Keratinocyte (primary cell): ENCODE measurements around the gene KLHL22. TPM values are rescaled to one million over a fixed set of nuclear protein-coding genes. Genes with fewer than 3 reads are reported as not detected.
A peak's percentile ranks its signal among the peaks of the same experiment; 100 is the strongest.

ENCODE experiments used
- DNase-seq: peaks from one replicate; pipeline ENCODE4 v3.0.0-alpha.2; 2011; ENCODE audit warnings: low read depth, missing footprints, low spot score
- FAIRE-seq: peaks from 2 replicates; lab custom pipeline; 2011; peaks lifted over from hg19 to GRCh38; lab: Jason Lieb, UNC
- H2AFZ ChIP-seq: 2 replicates; pipeline ENCODE4 v1.6.0; 2012; ENCODE audit warnings: low read length, control low read depth, inconsistent platforms; ENCODE audit not compliant: control insufficient read depth
- H3K27ac ChIP-seq: 2 replicates; pipeline ENCODE4 v1.5.1; 2011; ENCODE audit warnings: low read length; ENCODE audit not compliant: control insufficient read depth, insufficient read depth
- H3K27me3 ChIP-seq: 3 replicates; pipeline ENCODE4 v1.6.0; 2011; ENCODE audit warnings: low read length; ENCODE audit not compliant: control insufficient read depth, insufficient read depth; ENCODE audit errors: extremely low read depth
- H3K36me3 ChIP-seq, 2 experiments: 2 replicates in 1 of 2; 3 replicates in 1 of 2; pipeline ENCODE4 v1.5.1; 2011; ENCODE audit warnings: low read length in 2 of 2, mild to moderate bottlenecking in 1 of 2; ENCODE audit not compliant: control insufficient read depth in 2 of 2, insufficient read depth in 2 of 2; ENCODE audit errors: extremely low read depth in 1 of 2
- H3K4me1 ChIP-seq: 3 replicates; pipeline ENCODE4 v1.5.1; 2011; ENCODE audit warnings: low read length; ENCODE audit not compliant: control insufficient read depth, insufficient read depth; ENCODE audit errors: extremely low read depth
- H3K4me2 ChIP-seq: 3 replicates; pipeline ENCODE4 v1.6.0; 2011; ENCODE audit warnings: low read depth, low read length; ENCODE audit not compliant: control insufficient read depth, insufficient read depth; ENCODE audit errors: extremely low read depth
- H3K4me3 ChIP-seq, 3 experiments: fragments of 200-600 bp in 1 of 3; sonication (generic) in 1 of 3; 2 replicates in 2 of 3; 3 replicates in 1 of 3; pipeline ENCODE4 v1.5.1; 2011 to 2016; ENCODE audit warnings: low read length in 3 of 3, mild to moderate bottlenecking in 3 of 3, control low read depth in 2 of 3, inconsistent platforms in 1 of 3, low read depth in 1 of 3, mixed read lengths in 1 of 3, mixed run types in 1 of 3, moderate library complexity in 1 of 3; ENCODE audit not compliant: control insufficient read depth in 2 of 3, insufficient read depth in 2 of 3; ENCODE audit errors: extremely low read depth in 1 of 3
- H3K79me2 ChIP-seq: 2 replicates; pipeline ENCODE4 v1.6.0; 2012; ENCODE audit warnings: low read length; ENCODE audit not compliant: control insufficient read depth, insufficient read depth
- H3K9ac ChIP-seq: 3 replicates; pipeline ENCODE4 v1.6.0; 2011; ENCODE audit warnings: low read length; ENCODE audit not compliant: control insufficient read depth, insufficient read depth; ENCODE audit errors: extremely low read depth
- H3K9me1 ChIP-seq: 3 replicates; pipeline ENCODE4 v1.6.0; 2011; ENCODE audit warnings: low read length; ENCODE audit not compliant: control insufficient read depth, insufficient read depth; ENCODE audit errors: extremely low read depth
- H3K9me3 ChIP-seq: 2 replicates; pipeline ENCODE4 v1.5.1; 2012; ENCODE audit warnings: low read depth, low read length; ENCODE audit not compliant: control insufficient read depth
- H4K20me1 ChIP-seq: 3 replicates; pipeline ENCODE4 v1.6.0; 2011; ENCODE audit warnings: low read length; ENCODE audit not compliant: control insufficient read depth, insufficient read depth; ENCODE audit errors: extremely low read depth
- EZH2 ChIP-seq: IDR thresholded peaks from one replicate; pipeline ENCODE4 v1.6.1; 2012; ENCODE audit warnings: inconsistent platforms, mild to moderate bottlenecking, low read length, moderate library complexity
- dilution Hi-C: fragments of 300-500 bp; cut with MboI; formaldehyde crosslinking; loops from one replicate; pipeline ENCODE4 v1.7.0; 2020; ENCODE audit warnings: low sequenced_read_pairs; ENCODE audit not compliant: extremely low pct_ligation_motif_present
- polyA plus RNA-seq, 5 experiments: library from polyadenylated mRNA; depleted of rRNA in 3 of 5; stranded (reverse) in 3 of 5; stranded (forward) in 1 of 5; unstranded in 1 of 5; fragments of >200 nt; gene quantifications; 1 replicate in 1 of 5; 2 replicates in 3 of 5; 3 replicates in 1 of 5; pipeline versions ENCODE4 v1.2.1 to v1.2.3, GENCODE V29; 2011 to 2012; ENCODE audit warnings: missing spikeins in 2 of 5, low read depth in 1 of 5, low replicate concordance in 1 of 5
- TF ChIP-seq, protein P1 (sequence below), 3 experiments: IDR thresholded peaks in 1 of 3; conservative IDR thresholded peaks in 1 of 3; optimal IDR thresholded peaks in 1 of 3; 2 replicates in 2 of 3; 3 replicates in 1 of 3; pipeline versions ENCODE3 to v1.5.1; 2011; ENCODE audit warnings: low read length in 3 of 3, mild to moderate bottlenecking in 3 of 3, moderate library complexity in 2 of 3, control low read depth in 1 of 3, inconsistent platforms in 1 of 3; ENCODE audit not compliant: insufficient read depth in 2 of 3; ENCODE audit errors: extremely low read depth in 1 of 3

KLHL22 gene
- polyA plus RNA-seq, 1 donor (not counting 4 experiments of a cell fraction or from before 2014, with no cell fraction given) = 9.3 TPM

DNA sequence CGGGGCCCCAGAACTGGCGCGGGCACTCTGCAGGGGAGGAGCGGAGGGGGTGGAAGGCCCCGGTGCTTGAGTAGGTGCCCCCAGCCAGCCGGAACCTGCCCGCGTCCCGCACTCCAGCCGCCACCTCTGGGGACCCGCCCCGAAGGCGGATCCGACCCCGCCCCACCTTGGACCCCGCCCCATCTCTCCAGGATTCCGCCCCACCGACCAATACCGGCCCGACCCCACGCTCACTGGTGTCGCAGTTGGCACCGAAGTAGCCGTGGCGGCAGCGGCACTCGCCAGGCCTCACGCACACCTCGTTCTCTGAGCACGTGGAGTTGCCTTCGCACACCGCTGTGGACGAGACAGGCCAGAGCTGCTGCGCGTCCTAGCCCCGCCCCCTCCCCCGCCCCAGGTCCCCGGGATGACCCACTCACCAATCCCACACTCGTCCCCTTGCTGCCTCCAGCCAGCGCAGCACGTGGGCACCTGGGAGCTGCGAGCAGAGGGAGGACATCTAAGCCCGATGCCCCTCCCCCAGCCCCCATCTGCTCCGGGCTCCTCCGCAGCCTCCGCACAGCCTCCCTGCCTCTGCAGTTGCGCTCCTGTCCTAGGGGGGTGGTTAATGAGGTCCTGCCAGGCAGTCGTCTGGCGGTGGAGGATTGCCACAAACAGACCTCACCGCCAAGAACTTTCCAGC, 63.9 kb downstream of the KLHL22 start:
- peaks cover 17% of the 10 kb centered on the region for H3K4me1 ChIP-seq

GRCh38 chr22:20430720-20431510, 64.7 kb downstream of the KLHL22 start:
- Histone ChIP-seq H3K9me3 (no peaks in the 10 kb centered on the region), H3K4me3 (peak overlapping the region in 1 of 3 experiments; percentile 48), H4K20me1 (peaks cover 6% of the 10 kb centered on the region), H3K4me2 (peak overlapping the region; percentile 89), H3K9ac (no peak overlapping the region), H2AFZ (peak overlapping the region; percentile 23), H3K27me3 (peaks cover 89% of the 10 kb centered on the region), H3K4me1 (peaks cover 21% of the 10 kb centered on the region), H3K27ac (no peak overlapping the region), H3K36me3 (no peaks in the 10 kb centered on the region), H3K9me1 (no peaks in the 10 kb centered on the region), H3K79me2 (no peaks in the 10 kb centered on the region)
- TF ChIP-seq EZH2 = peak; percentile 81
- TF ChIP-seq, protein P1, sequence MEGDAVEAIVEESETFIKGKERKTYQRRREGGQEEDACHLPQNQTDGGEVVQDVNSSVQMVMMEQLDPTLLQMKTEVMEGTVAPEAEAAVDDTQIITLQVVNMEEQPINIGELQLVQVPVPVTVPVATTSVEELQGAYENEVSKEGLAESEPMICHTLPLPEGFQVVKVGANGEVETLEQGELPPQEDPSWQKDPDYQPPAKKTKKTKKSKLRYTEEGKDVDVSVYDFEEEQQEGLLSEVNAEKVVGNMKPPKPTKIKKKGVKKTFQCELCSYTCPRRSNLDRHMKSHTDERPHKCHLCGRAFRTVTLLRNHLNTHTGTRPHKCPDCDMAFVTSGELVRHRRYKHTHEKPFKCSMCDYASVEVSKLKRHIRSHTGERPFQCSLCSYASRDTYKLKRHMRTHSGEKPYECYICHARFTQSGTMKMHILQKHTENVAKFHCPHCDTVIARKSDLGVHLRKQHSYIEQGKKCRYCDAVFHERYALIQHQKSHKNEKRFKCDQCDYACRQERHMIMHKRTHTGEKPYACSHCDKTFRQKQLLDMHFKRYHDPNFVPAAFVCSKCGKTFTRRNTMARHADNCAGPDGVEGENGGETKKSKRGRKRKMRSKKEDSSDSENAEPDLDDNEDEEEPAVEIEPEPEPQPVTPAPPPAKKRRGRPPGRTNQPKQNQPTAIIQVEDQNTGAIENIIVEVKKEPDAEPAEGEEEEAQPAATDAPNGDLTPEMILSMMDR (optimal IDR thresholded peaks at IDR 0.05 in 1 of 3, IDR thresholded peaks at IDR 0.05 in 1 of 3, conservative IDR thresholded peaks at IDR 0.05 in 1 of 3; ENCODE audit: extremely low read depth in 1 of 3, insufficient read depth in 2 of 3, low read length in 3 of 3) = peak; percentile 20 to 71 (median 45)
- DNase-seq (no peak), FAIRE-seq (no peak)
- dilution Hi-C loops = no loop called here

More for the DNA sequence above, 63.9 kb downstream of the KLHL22 start:
- peak overlapping the region; percentile 89 for H3K4me2 ChIP-seq
- dilution Hi-C loops = no loop called here
- no peak overlapping the region for H3K4me3 ChIP-seq
- FAIRE-seq = no peak
- peaks cover 6% of the 10 kb centered on the region for H4K20me1 ChIP-seq
- H3K9ac ChIP-seq = no peak overlapping the region
- no peaks in the 10 kb centered on the region for H3K9me3 ChIP-seq
- H3K9me1 ChIP-seq = no peaks in the 10 kb centered on the region
- TF ChIP-seq, protein P1 (optimal IDR thresholded peaks at IDR 0.05 in 1 of 3, IDR thresholded peaks at IDR 0.05 in 1 of 3, conservative IDR thresholded peaks at IDR 0.05 in 1 of 3; ENCODE audit: extremely low read depth in 1 of 3, insufficient read depth in 2 of 3, low read length in 3 of 3) = no peak
- TF ChIP-seq EZH2 = no peak
- no peak for DNase-seq
- H3K27me3 ChIP-seq = peaks cover 90% of the 10 kb centered on the region
- H2AFZ ChIP-seq = no peak overlapping the region
- no peaks in the 10 kb centered on the region for H3K79me2 ChIP-seq
- H3K36me3 ChIP-seq = no peaks in the 10 kb centered on the region
- no peak overlapping the region for H3K27ac ChIP-seq
